ENCODE data around the gene LRG1. TPM values are rescaled to one million over a fixed set of nuclear protein-coding genes. Genes with fewer than 3 reads are reported as not detected.

Gene LRG1
- total RNA-seq, 2 donors from 2014 or later: 0.86 to 1.4 TPM

DNA sequence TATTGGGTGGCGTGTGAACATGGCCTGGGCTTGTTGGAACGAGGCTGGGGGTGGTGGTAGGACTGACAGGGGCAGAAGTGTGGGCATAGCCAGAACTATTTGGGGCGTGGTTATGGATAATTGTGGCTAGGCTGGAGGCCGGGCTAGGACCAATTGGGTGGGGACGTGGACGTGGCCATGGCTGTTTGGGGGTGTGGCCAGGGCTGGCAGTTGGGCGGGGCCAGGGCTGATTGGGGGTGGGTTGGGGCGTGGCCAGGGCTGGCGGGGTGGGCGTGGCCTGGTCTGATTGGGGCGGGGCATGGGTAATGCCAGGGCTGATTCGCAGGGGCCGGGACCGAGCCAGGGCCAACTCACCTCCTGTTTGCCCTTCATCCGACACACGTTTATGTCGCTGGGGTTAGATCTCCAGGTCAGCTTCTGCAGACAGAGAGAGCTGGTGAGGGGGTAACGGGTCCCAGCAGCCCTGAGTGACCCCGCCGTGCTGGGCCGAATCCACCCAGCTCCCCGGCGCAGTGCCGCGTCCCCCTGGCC is 16.8 kb upstream of the LRG1 start:
- Mint-ChIP-seq H3K27me3 (ENCODE audit: insufficient read depth) (peaks cover 2% of the 10 kb centered on the region), H3K4me1 (no peaks in the 10 kb centered on the region), H3K27ac (no peak overlapping the region), H3K4me3 (no peak overlapping the region), H3K9me3 (no peaks in the 10 kb centered on the region), H3K36me3 (ENCODE audit: low read depth) (peaks cover 39% of the 10 kb centered on the region)
- H3K4me1 ChIP-seq (ENCODE audit: control insufficient read depth, insufficient read depth, low read length): no peaks in the 10 kb centered on the region
- no peaks in the 10 kb centered on the region for H3K27me3 ChIP-seq (ENCODE audit: control insufficient read depth, insufficient read depth, low read length, poor library complexity, severe bottlenecking)
- WGBS, 2 experiments (ENCODE audit: insufficient coverage in 1 of 2, insufficient read length in 1 of 2): 92 to 98% methylated on average over 7 to 25 of the region's 25 CpGs
- no peaks in the 10 kb centered on the region for H3K9me3 ChIP-seq (ENCODE audit: control insufficient read depth, low read length)
- peaks cover 9% of the 10 kb centered on the region for H3K36me3 ChIP-seq (ENCODE audit: control insufficient read depth, insufficient read depth, low read length)
- no peak overlapping the region for H3K9ac ChIP-seq (ENCODE audit: extremely low read depth, low read length, poor library complexity, severe bottlenecking)
- peak; percentile 96 for DNase-seq
- H3K4me3 ChIP-seq (ENCODE audit: low read length): no peak overlapping the region
- TF ChIP-seq, protein P1, sequence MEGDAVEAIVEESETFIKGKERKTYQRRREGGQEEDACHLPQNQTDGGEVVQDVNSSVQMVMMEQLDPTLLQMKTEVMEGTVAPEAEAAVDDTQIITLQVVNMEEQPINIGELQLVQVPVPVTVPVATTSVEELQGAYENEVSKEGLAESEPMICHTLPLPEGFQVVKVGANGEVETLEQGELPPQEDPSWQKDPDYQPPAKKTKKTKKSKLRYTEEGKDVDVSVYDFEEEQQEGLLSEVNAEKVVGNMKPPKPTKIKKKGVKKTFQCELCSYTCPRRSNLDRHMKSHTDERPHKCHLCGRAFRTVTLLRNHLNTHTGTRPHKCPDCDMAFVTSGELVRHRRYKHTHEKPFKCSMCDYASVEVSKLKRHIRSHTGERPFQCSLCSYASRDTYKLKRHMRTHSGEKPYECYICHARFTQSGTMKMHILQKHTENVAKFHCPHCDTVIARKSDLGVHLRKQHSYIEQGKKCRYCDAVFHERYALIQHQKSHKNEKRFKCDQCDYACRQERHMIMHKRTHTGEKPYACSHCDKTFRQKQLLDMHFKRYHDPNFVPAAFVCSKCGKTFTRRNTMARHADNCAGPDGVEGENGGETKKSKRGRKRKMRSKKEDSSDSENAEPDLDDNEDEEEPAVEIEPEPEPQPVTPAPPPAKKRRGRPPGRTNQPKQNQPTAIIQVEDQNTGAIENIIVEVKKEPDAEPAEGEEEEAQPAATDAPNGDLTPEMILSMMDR (conservative IDR thresholded peaks at IDR 0.05): no peak
- H3K27ac ChIP-seq (ENCODE audit: low read depth, low read length): no peak overlapping the region

- Mint-ChIP-seq H3K4me3 (no peak overlapping the region), H3K4me1 (no peaks in the 10 kb centered on the region), H3K36me3 (ENCODE audit: low read depth) (peaks cover 41% of the 10 kb centered on the region), H3K27me3 (ENCODE audit: insufficient read depth) (peaks cover 2% of the 10 kb centered on the region), H3K9me3 (no peaks in the 10 kb centered on the region), H3K27ac (no peak overlapping the region)
- no peak overlapping the region for H3K9ac ChIP-seq (ENCODE audit: extremely low read depth, low read length, poor library complexity, severe bottlenecking)
- no peak overlapping the region for H3K27ac ChIP-seq (ENCODE audit: low read depth, low read length)
- no peaks in the 10 kb centered on the region for H3K9me3 ChIP-seq (ENCODE audit: control insufficient read depth, low read length)
- H3K36me3 ChIP-seq (ENCODE audit: control insufficient read depth, insufficient read depth, low read length): peaks cover 9% of the 10 kb centered on the region
- 91 to 93% methylated on average over 27 to 43 of the region's 43 CpGs for WGBS, 2 experiments (ENCODE audit: insufficient coverage in 1 of 2, insufficient read length in 1 of 2)
- H3K4me1 ChIP-seq (ENCODE audit: control insufficient read depth, insufficient read depth, low read length): no peaks in the 10 kb centered on the region
- no peak overlapping the region for H3K4me3 ChIP-seq (ENCODE audit: low read length)
- DNase-seq: peak; percentile 91
- no peaks in the 10 kb centered on the region for H3K27me3 ChIP-seq (ENCODE audit: control insufficient read depth, insufficient read depth, low read length, poor library complexity, severe bottlenecking)
- TF ChIP-seq, protein P1 (conservative IDR thresholded peaks at IDR 0.05): no peak
Observed at GRCh38 chr19:4555657-4556561, 16.1 kb upstream of the LRG1 start.

GRCh38 chr19:4554717-4555116 is 14.9 kb upstream of the LRG1 start:
- Mint-ChIP-seq H3K27me3 (ENCODE audit: insufficient read depth) (peaks cover 2% of the 10 kb centered on the region), H3K4me1 (no peaks in the 10 kb centered on the region), H3K36me3 (ENCODE audit: low read depth) (peaks cover 49% of the 10 kb centered on the region), H3K4me3 (no peak overlapping the region), H3K9me3 (no peaks in the 10 kb centered on the region), H3K27ac (no peak overlapping the region)
- TF ChIP-seq, protein P1 (conservative IDR thresholded peaks at IDR 0.05): no peak
- 91 to 100% methylated on average over 3 to 7 of the region's 7 CpGs for WGBS, 2 experiments (ENCODE audit: insufficient coverage in 1 of 2, insufficient read length in 1 of 2)
- H3K4me1 ChIP-seq (ENCODE audit: control insufficient read depth, insufficient read depth, low read length): no peaks in the 10 kb centered on the region
- no peaks in the 10 kb centered on the region for H3K9me3 ChIP-seq (ENCODE audit: control insufficient read depth, low read length)
- no peak overlapping the region for H3K9ac ChIP-seq (ENCODE audit: extremely low read depth, low read length, poor library complexity, severe bottlenecking)
- no peaks in the 10 kb centered on the region for H3K27me3 ChIP-seq (ENCODE audit: control insufficient read depth, insufficient read depth, low read length, poor library complexity, severe bottlenecking)
- no peak overlapping the region for H3K27ac ChIP-seq (ENCODE audit: low read depth, low read length)
- H3K4me3 ChIP-seq (ENCODE audit: low read length): no peak overlapping the region
- no peak for DNase-seq
- peaks cover 9% of the 10 kb centered on the region for H3K36me3 ChIP-seq (ENCODE audit: control insufficient read depth, insufficient read depth, low read length)
